ENCODE measurements around the gene SMOC2. TPM values are rescaled to one million over a fixed set of nuclear protein-coding genes. Genes with fewer than 3 reads are reported as not detected.

The SMOC2 gene
- total RNA-seq, 2 donors from 2014 or later = 17.8 to 167 TPM

- 90% methylated on average over 4 of the region's 4 CpGs for WGBS
- H3K9me3 ChIP-seq = no peaks in the 10 kb centered on the region
- no peaks in the 10 kb centered on the region for H3K36me3 ChIP-seq
- intact Hi-C loops (cut with DNase I) = no loop called here
- H3K27me3 ChIP-seq (replicated peaks; ENCODE audit: insufficient read depth) = no peaks in the 10 kb centered on the region
- TF ChIP-seq CTCF (IDR thresholded peaks at IDR 0.05) = no peak
- no peak overlapping the region for H3K4me3 ChIP-seq
- H3K27ac ChIP-seq = no peak overlapping the region
- no peaks in the 10 kb centered on the region for H3K4me1 ChIP-seq (replicated peaks)
- no peak for DNase-seq (ENCODE audit: low spot score)
Measured at GRCh38 chr6:168714547-168715260, 273.7 kb downstream of the SMOC2 start.

GRCh38 chr6:168715643-168716481, 274.9 kb downstream of the SMOC2 start:
- no peak for DNase-seq (ENCODE audit: low spot score)
- Histone ChIP-seq H3K9me3 (no peaks in the 10 kb centered on the region), H3K36me3 (no peaks in the 10 kb centered on the region), H3K27ac (no peak overlapping the region), H3K4me1 (replicated peaks) (no peaks in the 10 kb centered on the region), H3K4me3 (no peak overlapping the region), H3K27me3 (replicated peaks; ENCODE audit: insufficient read depth) (no peaks in the 10 kb centered on the region)
- no peak for TF ChIP-seq CTCF (IDR thresholded peaks at IDR 0.05)
- TF ChIP-seq POLR2AphosphoS5 (IDR thresholded peaks at IDR 0.05) = no peak
- TF ChIP-seq POLR2A (IDR thresholded peaks at IDR 0.05) = no peak
- intact Hi-C loops (cut with DNase I) = no loop called here
- WGBS = 81% methylated on average over 11 of the region's 11 CpGs

- intact Hi-C loops (cut with DNase I) = no loop called here
- Histone ChIP-seq H3K4me1 (replicated peaks) (no peaks in the 10 kb centered on the region), H3K9me3 (no peaks in the 10 kb centered on the region), H3K27me3 (replicated peaks; ENCODE audit: insufficient read depth) (no peaks in the 10 kb centered on the region), H3K36me3 (no peaks in the 10 kb centered on the region), H3K4me3 (no peak overlapping the region), H3K27ac (no peak overlapping the region)
- 88% methylated on average over 7 of the region's 7 CpGs for WGBS
- TF ChIP-seq POLR2AphosphoS5 (IDR thresholded peaks at IDR 0.05) (no peak), CTCF (IDR thresholded peaks at IDR 0.05) (no peak), POLR2A (IDR thresholded peaks at IDR 0.05) (no peak)
- no peak for DNase-seq (ENCODE audit: low spot score)
Measured at GRCh38 chr6:168716581-168716980, 275.6 kb downstream of the SMOC2 start.

- WGBS = 91% methylated on average over 22 of the region's 22 CpGs
- H3K4me1 ChIP-seq (replicated peaks) = no peaks in the 10 kb centered on the region
- intact Hi-C loops (cut with DNase I) = no loop called here
- no peaks in the 10 kb centered on the region for H3K9me3 ChIP-seq
- TF ChIP-seq CTCF (IDR thresholded peaks at IDR 0.05) (no peak), POLR2AphosphoS5 (IDR thresholded peaks at IDR 0.05) (no peak), POLR2A (IDR thresholded peaks at IDR 0.05) (no peak)
- H3K4me3 ChIP-seq = no peak overlapping the region
- no peaks in the 10 kb centered on the region for H3K36me3 ChIP-seq
- DNase-seq (ENCODE audit: low spot score) = no peak
- H3K27me3 ChIP-seq (replicated peaks; ENCODE audit: insufficient read depth) = no peaks in the 10 kb centered on the region
- H3K27ac ChIP-seq = no peak overlapping the region
Measured at GRCh38 chr6:168717491-168717890, 276.5 kb downstream of the SMOC2 start.

Other genes starting within 250 kb of the SMOC2 start
- gene DACT2, start 121.4 kb upstream of the SMOC2 start, total RNA-seq = 10 to 100 TPM; 22.1 to 28.1 TPM

All from prostate gland (tissue), 2 donors.